GM10248 (cell line): ENCODE data around the gene EMILIN2.

Source experiments
- CTCF ChIA-PET: fragments of 300-600 bp; sonication (Branson Sonifier 250); formaldehyde crosslinking; extraction: SDS; loops from one replicate; lab custom pipeline; 2021; ENCODE audit warnings: antibody characterized with exemption; lab: Yijun Ruan, JAX
- POLR2A ChIA-PET: fragments of 350-650 bp; sonication (Branson Sonifier 250); formaldehyde crosslinking; extraction: SDS; loops from one replicate; lab custom pipeline; 2020; ENCODE audit warnings: antibody characterized with exemption; lab: Yijun Ruan, JAX
- DNase-seq: peaks from one replicate; pipeline ENCODE4 v3.0.0; 2012; ENCODE audit errors: extremely low spot score
- CTCF ChIP-seq: IDR thresholded peaks from 2 replicates; pipeline ENCODE4 v1.5.1; 2012; ENCODE audit warnings: mild to moderate bottlenecking, low read depth; ENCODE audit errors: extremely low read depth, missing control alignments, control extremely low read depth

The EMILIN2 gene

GRCh38 chr18:2894131-2894840 is 47.5 kb downstream of the EMILIN2 start:
- no peak for TF ChIP-seq CTCF
- ChIA-PET POLR2A (no interaction called here), CTCF (no interaction called here)
- DNase-seq = no peak

GRCh38 chr18:2894841-2895370 is 48.1 kb downstream of the EMILIN2 start:
- ChIA-PET CTCF (no interaction called here), POLR2A (no interaction called here)
- no peak for TF ChIP-seq CTCF
- DNase-seq = no peak

- ChIA-PET POLR2A (no interaction called here), CTCF (no interaction called here)
- TF ChIP-seq CTCF = no peak
- no peak for DNase-seq
These were observed 48.6 kb downstream of the EMILIN2 start for GRCh38 chr18:2895391-2895790.

GRCh38 chr18:2896990-2897389 is 50.2 kb downstream of the EMILIN2 start:
- CTCF ChIA-PET = no interaction called here
- no peak for DNase-seq
- POLR2A ChIA-PET = no interaction called here
- TF ChIP-seq CTCF = no peak

- TF ChIP-seq CTCF = no peak
- POLR2A ChIA-PET = no interaction called here
- CTCF ChIA-PET = no interaction called here
- DNase-seq = no peak
These were observed 50.8 kb downstream of the EMILIN2 start for GRCh38 chr18:2897448-2898185.

- peak; percentile 44 for DNase-seq
- POLR2A ChIA-PET = no interaction called here
- TF ChIP-seq CTCF = no peak
- CTCF ChIA-PET = interaction anchor here (1.1 to 1.4 kb wide), 2 partner anchors 8 to 34 kb away, joined by 3 to 5 read pairs; no protein-coding TSS in a partner anchor
These were observed 51.4 kb downstream of the EMILIN2 start for GRCh38 chr18:2898186-2898640.
